ENCODE measurements around the gene LTBP1. TPM values are rescaled to one million over a fixed set of nuclear protein-coding genes. Genes with fewer than 3 reads are reported as not detected.

Gene LTBP1
- total and polyA plus RNA-seq, 4 donors: 5.8 to 57.6 (median 10.2) TPM

DNA sequence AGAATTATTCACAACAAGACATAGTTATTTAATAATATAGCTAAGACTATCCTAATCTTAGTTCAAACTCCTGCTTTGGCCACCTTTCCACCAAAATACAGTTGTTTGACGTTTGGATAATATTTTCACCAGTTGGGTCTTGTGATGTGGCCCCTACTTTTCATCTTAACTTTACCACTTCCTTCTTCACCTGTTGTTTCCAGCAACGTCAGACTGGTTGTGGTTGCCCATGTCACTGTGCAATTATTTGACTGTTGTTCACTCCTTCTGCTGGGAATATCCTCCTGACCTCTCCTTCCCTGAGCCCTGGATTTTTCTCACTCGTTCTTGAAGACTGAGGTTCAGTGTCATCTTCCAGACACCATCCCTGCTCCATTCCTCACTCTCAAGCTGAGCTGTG, 397.5 kb downstream of the LTBP1 start:
- TF ChIP-seq TAF1 (conservative IDR thresholded peaks at IDR 0.05) (no peak), NR2F2 (IDR thresholded peaks at IDR 0.05) (no peak)
- no peak for DNase-seq (ENCODE audit: low spot score)
- 83% methylated on average over 3 of the region's 3 CpGs for WGBS
- H3K27ac ChIP-seq (ENCODE audit: low read depth in 1 of 2, low read length in 2 of 2): no peak overlapping the region
- no peaks in the 10 kb centered on the region for H3K27me3 ChIP-seq (ENCODE audit: control insufficient read depth in 4 of 4, insufficient read depth in 4 of 4, low read length in 3 of 4)
- H3K36me3 ChIP-seq (ENCODE audit: control insufficient read depth in 4 of 4, insufficient read depth in 3 of 4, low read depth in 1 of 4, low read length in 3 of 4): peaks cover 0 to 5% (median 0%) of the 10 kb centered on the region in 4 donors
- no peak overlapping the region for H3K4me3 ChIP-seq (ENCODE audit: low read depth in 1 of 3, low read length in 3 of 3)
- peaks cover 0 to 5% (median 0%) of the 10 kb centered on the region in 4 donors for H3K4me1 ChIP-seq (ENCODE audit: control insufficient read depth in 4 of 4, insufficient read depth in 4 of 4, low read length in 3 of 4)
- no peaks in the 10 kb centered on the region for H3K9me3 ChIP-seq (ENCODE audit: control insufficient read depth in 4 of 4, low read length in 3 of 4)
- H3K9ac ChIP-seq (ENCODE audit: low read depth in 1 of 2, low read length in 2 of 2): no peak overlapping the region

DNA sequence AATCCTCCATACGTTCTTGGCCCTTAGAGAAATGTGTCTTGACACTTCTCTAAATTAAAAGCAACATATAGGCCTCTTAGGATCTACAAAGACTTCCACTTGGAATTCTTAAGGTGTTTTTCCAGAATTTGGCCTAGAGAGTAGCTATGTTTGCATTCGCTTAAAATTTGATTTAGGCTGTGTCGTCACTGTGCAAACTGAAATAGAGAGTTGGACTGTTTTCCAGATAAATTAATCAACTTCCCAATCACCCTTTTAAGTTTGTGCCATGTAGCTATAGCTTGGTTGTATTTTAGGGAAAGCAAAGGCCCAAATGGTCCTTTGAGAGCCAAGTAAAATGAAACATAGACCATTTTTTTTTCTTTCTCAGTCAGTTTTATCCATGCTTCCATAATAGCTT, 401.1 kb downstream of the LTBP1 start:
- no peaks in the 10 kb centered on the region for H3K27me3 ChIP-seq (ENCODE audit: control insufficient read depth in 4 of 4, insufficient read depth in 4 of 4, low read length in 3 of 4)
- peaks cover 3 to 4% (median 4%) of the 10 kb centered on the region in 4 donors for H3K36me3 ChIP-seq (ENCODE audit: control insufficient read depth in 4 of 4, insufficient read depth in 3 of 4, low read depth in 1 of 4, low read length in 3 of 4)
- TF ChIP-seq RAD21 (IDR thresholded peaks at IDR 0.05): no peak
- TF ChIP-seq TAF1 (conservative IDR thresholded peaks at IDR 0.05): no peak
- TF ChIP-seq HNF4A (conservative IDR thresholded peaks at IDR 0.05): no peak
- TF ChIP-seq, protein P1, sequence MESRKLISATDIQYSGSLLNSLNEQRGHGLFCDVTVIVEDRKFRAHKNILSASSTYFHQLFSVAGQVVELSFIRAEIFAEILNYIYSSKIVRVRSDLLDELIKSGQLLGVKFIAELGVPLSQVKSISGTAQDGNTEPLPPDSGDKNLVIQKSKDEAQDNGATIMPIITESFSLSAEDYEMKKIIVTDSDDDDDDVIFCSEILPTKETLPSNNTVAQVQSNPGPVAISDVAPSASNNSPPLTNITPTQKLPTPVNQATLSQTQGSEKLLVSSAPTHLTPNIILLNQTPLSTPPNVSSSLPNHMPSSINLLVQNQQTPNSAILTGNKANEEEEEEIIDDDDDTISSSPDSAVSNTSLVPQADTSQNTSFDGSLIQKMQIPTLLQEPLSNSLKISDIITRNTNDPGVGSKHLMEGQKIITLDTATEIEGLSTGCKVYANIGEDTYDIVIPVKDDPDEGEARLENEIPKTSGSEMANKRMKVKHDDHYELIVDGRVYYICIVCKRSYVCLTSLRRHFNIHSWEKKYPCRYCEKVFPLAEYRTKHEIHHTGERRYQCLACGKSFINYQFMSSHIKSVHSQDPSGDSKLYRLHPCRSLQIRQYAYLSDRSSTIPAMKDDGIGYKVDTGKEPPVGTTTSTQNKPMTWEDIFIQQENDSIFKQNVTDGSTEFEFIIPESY (IDR thresholded peaks at IDR 0.05): no peak
- TF ChIP-seq, protein P2, sequence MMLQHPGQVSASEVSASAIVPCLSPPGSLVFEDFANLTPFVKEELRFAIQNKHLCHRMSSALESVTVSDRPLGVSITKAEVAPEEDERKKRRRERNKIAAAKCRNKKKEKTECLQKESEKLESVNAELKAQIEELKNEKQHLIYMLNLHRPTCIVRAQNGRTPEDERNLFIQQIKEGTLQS (IDR thresholded peaks at IDR 0.05): no peak
- H3K4me3 ChIP-seq (ENCODE audit: low read depth in 1 of 3, low read length in 3 of 3): no peak overlapping the region
- no peak overlapping the region for H3K27ac ChIP-seq (ENCODE audit: low read depth in 1 of 2, low read length in 2 of 2)
- no peak for DNase-seq (ENCODE audit: low spot score)
- H3K9ac ChIP-seq (ENCODE audit: low read depth in 1 of 2, low read length in 2 of 2): no peak overlapping the region
- H3K4me1 ChIP-seq (ENCODE audit: control insufficient read depth in 4 of 4, insufficient read depth in 4 of 4, low read length in 3 of 4): peaks cover 0 to 5% (median 0%) of the 10 kb centered on the region in 4 donors
- 71% methylated on average over 3 of the region's 3 CpGs for WGBS
- H3K9me3 ChIP-seq (ENCODE audit: control insufficient read depth in 4 of 4, low read length in 3 of 4): no peaks in the 10 kb centered on the region

DNA sequence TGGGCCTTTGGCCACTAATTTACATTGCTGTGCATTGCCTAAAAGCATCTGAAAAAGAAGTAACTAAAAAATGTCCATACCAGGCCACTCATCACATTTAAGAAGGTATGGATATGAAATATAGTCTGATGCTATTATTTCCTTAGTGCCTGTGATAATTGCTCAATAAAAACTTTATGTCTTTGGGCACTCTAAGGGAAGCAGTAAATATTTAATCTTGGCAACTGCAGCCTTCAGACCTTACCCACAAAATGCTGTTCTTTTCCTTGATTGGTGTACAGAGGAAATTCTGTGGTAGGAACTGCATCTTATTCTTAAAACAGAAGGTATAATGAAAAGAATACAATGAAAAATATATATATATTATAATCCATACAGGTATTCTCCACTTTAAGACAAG, 403.9 kb downstream of the LTBP1 start:
- H3K4me1 ChIP-seq (ENCODE audit: control insufficient read depth in 4 of 4, insufficient read depth in 4 of 4, low read length in 3 of 4): no peaks in the 10 kb centered on the region
- H3K27me3 ChIP-seq (ENCODE audit: control insufficient read depth in 4 of 4, insufficient read depth in 4 of 4, low read length in 3 of 4): no peaks in the 10 kb centered on the region
- TF ChIP-seq RXRA (IDR thresholded peaks at IDR 0.05) (no peak), FOXA2 (IDR thresholded peaks at IDR 0.05) (no peak), JUND (IDR thresholded peaks at IDR 0.05) (no peak), GABPA (IDR thresholded peaks at IDR 0.05 in 1 of 2, conservative IDR thresholded peaks at IDR 0.05 in 1 of 2) (no peak), TAF1 (conservative IDR thresholded peaks at IDR 0.05) (no peak), NR2F2 (IDR thresholded peaks at IDR 0.05) (no peak), SP1 (IDR thresholded peaks at IDR 0.05) (no peak)
- TF ChIP-seq, protein P3, sequence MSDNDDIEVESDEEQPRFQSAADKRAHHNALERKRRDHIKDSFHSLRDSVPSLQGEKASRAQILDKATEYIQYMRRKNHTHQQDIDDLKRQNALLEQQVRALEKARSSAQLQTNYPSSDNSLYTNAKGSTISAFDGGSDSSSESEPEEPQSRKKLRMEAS (IDR thresholded peaks at IDR 0.05): no peak
- TF ChIP-seq, protein P4, sequence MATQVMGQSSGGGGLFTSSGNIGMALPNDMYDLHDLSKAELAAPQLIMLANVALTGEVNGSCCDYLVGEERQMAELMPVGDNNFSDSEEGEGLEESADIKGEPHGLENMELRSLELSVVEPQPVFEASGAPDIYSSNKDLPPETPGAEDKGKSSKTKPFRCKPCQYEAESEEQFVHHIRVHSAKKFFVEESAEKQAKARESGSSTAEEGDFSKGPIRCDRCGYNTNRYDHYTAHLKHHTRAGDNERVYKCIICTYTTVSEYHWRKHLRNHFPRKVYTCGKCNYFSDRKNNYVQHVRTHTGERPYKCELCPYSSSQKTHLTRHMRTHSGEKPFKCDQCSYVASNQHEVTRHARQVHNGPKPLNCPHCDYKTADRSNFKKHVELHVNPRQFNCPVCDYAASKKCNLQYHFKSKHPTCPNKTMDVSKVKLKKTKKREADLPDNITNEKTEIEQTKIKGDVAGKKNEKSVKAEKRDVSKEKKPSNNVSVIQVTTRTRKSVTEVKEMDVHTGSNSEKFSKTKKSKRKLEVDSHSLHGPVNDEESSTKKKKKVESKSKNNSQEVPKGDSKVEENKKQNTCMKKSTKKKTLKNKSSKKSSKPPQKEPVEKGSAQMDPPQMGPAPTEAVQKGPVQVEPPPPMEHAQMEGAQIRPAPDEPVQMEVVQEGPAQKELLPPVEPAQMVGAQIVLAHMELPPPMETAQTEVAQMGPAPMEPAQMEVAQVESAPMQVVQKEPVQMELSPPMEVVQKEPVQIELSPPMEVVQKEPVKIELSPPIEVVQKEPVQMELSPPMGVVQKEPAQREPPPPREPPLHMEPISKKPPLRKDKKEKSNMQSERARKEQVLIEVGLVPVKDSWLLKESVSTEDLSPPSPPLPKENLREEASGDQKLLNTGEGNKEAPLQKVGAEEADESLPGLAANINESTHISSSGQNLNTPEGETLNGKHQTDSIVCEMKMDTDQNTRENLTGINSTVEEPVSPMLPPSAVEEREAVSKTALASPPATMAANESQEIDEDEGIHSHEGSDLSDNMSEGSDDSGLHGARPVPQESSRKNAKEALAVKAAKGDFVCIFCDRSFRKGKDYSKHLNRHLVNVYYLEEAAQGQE (IDR thresholded peaks at IDR 0.05): no peak
- TF ChIP-seq, protein P5, sequence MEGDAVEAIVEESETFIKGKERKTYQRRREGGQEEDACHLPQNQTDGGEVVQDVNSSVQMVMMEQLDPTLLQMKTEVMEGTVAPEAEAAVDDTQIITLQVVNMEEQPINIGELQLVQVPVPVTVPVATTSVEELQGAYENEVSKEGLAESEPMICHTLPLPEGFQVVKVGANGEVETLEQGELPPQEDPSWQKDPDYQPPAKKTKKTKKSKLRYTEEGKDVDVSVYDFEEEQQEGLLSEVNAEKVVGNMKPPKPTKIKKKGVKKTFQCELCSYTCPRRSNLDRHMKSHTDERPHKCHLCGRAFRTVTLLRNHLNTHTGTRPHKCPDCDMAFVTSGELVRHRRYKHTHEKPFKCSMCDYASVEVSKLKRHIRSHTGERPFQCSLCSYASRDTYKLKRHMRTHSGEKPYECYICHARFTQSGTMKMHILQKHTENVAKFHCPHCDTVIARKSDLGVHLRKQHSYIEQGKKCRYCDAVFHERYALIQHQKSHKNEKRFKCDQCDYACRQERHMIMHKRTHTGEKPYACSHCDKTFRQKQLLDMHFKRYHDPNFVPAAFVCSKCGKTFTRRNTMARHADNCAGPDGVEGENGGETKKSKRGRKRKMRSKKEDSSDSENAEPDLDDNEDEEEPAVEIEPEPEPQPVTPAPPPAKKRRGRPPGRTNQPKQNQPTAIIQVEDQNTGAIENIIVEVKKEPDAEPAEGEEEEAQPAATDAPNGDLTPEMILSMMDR (IDR thresholded peaks at IDR 0.05; ENCODE audit: low read depth, low read length, missing input control): no peak
- H3K27ac ChIP-seq (ENCODE audit: low read depth in 1 of 2, low read length in 2 of 2): no peak overlapping the region
- no peaks in the 10 kb centered on the region for H3K9me3 ChIP-seq (ENCODE audit: control insufficient read depth in 4 of 4, low read length in 3 of 4)
- H3K4me3 ChIP-seq (ENCODE audit: low read depth in 1 of 3, low read length in 3 of 3): no peak overlapping the region
- DNase-seq (ENCODE audit: low spot score): no peak
- peaks cover 0 to 9% (median 3%) of the 10 kb centered on the region in 4 donors for H3K36me3 ChIP-seq (ENCODE audit: control insufficient read depth in 4 of 4, insufficient read depth in 3 of 4, low read depth in 1 of 4, low read length in 3 of 4)
- H3K9ac ChIP-seq (ENCODE audit: low read depth in 1 of 2, low read length in 2 of 2): no peak overlapping the region

Measured in liver (tissue), 9 donors.